HG03175 (cell line): Measurements from ENCODE around the gene CTIF.

Experiments
- ATAC-seq: cut with Tn5 transposase; IDR thresholded peaks from one replicate; pipeline ENCODE4 v1.9.1; 2021; ENCODE audit warnings: mild to moderate bottlenecking, moderate library complexity; ENCODE audit not compliant: unreplicated experiment

CTIF gene

GRCh38 chr18:48741866-48742265 lies 203.0 kb downstream of the CTIF start:
- no peak for ATAC-seq

GRCh38 chr18:48742304-48742703 lies 203.5 kb downstream of the CTIF start:
- no peak for ATAC-seq

DNA sequence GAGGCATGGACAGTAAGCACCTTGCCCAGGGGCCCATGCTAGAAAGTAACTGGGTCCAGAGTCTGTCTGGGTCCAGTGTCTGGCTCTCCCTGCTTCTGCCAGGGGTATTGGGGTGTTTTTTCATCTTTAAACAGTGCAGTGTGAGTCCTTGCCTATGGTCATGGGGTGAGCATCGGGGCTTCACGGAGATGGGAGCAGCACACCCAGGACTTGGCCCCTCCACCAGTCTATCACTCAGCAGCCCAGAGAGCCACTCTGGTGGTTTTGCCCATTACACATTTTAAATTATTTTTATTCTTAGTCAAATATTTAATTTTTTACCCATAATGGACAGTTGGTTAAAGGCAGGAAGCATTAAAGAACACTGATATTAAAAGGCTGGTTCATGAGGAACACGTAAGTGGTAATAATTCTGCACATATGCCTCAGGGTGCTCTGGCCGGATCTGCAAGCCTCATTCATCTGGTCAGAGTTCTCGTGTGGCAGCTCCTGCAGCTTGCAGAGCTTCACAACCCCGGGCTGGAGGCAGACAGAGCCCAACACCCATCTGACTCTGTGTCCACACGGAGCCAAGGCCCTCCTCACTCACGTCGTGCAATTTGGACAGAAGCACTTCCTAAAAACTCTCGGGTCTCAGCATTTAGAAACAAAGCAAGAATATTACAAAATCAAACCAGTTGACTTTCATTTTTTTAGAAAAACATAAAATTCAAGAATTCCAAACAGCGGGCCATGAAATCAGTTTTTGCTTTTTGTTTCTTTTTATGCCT lies 204.1 kb downstream of the CTIF start:
- no peak for ATAC-seq

DNA sequence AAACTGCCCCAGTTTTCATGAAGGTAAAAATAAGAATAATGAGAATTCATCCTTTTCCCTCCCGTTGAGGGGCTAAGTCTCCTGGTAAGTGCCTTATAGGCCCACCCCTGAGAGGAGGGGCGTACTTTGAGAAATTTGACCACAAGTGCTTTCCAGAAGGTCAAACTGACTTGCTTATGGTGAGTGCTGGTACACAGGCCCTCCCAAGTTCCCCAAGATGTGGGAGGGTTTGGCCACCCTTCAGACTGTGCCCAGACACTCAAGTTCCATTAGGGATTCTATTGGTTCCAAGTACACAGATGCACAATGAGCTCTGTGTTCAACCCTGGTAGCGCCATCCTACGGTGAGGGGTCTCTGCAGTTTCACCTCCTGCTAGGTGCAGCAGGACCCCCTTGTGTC lies 205.1 kb downstream of the CTIF start:
- ATAC-seq: no peak

GRCh38 chr18:48745293-48745692 lies 206.5 kb downstream of the CTIF start:
- no peak for ATAC-seq

- no peak for ATAC-seq
Measured at GRCh38 chr18:48749768-48750167, 210.9 kb downstream of the CTIF start.

GRCh38 chr18:48750485-48751175 lies 211.8 kb downstream of the CTIF start:
- no peak for ATAC-seq

- ATAC-seq: no peak
Measured at GRCh38 chr18:48751727-48752468, 213.1 kb downstream of the CTIF start.

DNA sequence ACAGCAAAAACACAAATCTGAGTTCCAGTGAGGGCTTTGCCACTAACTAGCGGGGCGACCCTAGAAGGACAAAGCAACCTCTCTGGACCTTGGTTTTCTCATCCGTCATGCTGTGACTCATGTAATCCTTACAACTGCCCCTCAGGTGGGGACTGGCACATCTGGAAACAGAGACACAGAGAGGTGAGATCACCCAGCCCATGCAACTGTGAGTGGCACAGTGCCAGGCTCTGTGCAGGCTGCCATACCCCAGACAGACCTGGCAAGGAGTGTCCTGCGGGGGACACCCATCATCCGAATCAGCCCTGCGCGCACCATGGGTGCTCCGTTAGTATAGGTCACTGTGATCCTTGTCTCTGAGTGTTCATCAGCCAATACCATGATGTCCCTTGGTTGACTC lies 213.6 kb downstream of the CTIF start:
- no peak for ATAC-seq

- ATAC-seq: no peak
Measured at GRCh38 chr18:48752928-48753327, 214.1 kb downstream of the CTIF start.

DNA sequence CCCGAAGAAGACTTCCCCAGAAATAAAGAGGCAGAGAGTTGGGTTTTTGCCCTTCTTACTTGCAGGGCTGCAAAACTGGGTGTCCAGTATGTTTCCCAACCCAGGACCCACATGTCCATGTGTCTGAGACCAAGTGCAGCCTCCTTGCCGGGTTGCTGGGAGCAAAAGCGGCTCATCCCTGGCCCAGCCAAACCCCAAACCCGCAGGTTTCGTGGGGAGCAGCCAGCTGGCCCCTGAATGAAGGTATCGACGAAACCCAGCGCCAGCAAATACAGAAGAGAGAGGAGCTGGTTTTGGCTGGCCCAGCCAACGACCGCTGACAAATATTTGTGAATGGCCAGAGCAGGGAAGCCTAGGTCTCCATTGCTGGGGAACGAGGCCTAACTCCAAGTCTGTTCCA lies 214.9 kb downstream of the CTIF start:
- ATAC-seq: no peak

DNA sequence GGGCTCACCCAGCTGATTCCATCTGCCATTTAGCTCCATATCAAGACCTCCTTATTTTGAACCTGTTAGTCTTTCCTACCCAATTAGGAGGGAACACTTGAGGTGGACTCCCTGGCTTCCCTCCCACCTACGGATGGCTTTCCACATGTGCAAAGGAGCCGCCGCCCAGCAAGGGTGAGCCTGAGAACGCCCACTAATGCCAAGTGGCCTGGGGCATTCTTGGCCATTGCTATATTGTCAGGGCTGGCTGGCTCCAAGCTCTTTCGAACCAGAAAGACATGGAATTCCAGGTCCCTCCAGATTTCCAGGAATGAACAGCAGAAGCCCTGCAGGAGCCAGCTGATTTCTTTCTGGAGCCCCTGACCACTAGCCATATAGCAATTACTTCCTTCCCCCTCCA lies 215.7 kb downstream of the CTIF start:
- no peak for ATAC-seq

GRCh38 chr18:48754993-48755473 lies 216.2 kb downstream of the CTIF start:
- ATAC-seq: no peak

DNA sequence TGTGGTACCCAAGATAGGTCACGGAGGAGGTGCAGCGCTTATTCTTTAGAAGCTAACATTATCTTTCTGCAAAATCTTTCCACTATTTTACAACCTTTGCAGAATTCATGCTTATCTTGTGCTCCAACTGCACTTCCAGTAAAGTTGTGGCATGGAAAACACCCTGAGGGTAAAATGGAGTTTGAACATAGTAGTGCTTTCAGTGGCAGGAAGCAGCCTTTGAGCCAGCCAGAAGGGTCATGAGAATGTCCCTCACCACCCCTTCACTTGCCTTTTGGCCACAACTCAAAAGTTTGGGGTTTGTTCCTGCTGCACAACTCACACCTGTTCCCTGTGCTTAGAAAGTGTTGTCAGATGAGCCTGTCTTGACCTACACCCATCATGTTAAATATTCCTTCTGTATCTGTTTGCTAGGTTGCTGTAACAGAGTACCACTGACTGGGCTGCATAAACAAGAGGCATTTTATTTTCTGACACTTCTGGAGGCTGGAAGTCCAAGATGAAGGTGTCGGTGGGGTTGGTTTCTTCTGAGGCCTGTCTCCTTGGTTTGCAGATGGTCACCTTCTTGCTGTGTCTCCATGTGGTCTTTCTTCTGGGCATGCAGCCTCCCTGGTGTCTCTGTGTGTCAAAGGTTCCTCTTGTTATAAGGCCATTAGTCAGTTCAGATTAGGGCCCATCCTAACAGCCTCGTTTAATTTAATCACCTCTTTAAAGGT lies 217.8 kb downstream of the CTIF start:
- ATAC-seq: no peak

DNA sequence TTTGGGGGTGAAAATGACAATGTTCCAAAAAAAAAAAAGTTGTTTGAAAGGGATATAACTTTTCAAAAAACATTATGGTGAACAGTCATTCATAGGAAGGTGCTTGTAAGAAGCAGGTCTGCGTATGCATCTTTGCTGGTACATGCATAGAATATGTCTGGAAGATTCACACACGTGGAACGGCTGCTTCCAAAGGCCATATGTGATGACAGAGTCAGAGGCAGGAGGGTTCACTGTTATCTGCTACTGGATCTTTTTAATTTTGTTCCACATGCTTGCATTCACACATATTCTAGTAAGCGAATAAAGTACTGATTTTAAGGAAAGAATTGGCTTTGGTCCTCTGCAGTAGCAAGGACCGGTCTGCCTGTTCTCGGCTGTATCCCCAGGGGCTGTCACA lies 218.5 kb downstream of the CTIF start:
- no peak for ATAC-seq

GRCh38 chr18:48757906-48758305 lies 219.1 kb downstream of the CTIF start:
- no peak for ATAC-seq

DNA sequence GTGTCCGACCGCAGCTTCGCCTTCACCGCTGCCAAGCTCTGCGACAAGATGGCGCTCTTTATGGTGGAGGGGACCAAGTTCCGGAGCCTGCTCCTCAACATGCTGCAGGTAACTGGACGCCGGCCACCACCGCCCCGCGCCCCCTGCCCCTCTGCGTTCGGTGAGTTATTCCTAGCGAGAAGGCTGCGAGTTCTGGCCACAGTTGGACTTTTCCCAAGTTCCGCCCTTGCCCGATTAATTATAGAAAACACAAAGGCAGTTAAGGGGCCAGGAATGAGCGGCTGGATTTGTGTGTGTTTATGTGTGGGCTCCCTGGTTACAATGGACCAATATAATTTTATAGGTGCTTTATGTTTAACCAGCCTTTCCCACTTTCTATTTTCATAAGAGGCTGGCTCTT lies 222.8 kb downstream of the CTIF start:
- no peak for ATAC-seq

- ATAC-seq: no peak
Measured at GRCh38 chr18:48762022-48762421, 223.2 kb downstream of the CTIF start.

DNA sequence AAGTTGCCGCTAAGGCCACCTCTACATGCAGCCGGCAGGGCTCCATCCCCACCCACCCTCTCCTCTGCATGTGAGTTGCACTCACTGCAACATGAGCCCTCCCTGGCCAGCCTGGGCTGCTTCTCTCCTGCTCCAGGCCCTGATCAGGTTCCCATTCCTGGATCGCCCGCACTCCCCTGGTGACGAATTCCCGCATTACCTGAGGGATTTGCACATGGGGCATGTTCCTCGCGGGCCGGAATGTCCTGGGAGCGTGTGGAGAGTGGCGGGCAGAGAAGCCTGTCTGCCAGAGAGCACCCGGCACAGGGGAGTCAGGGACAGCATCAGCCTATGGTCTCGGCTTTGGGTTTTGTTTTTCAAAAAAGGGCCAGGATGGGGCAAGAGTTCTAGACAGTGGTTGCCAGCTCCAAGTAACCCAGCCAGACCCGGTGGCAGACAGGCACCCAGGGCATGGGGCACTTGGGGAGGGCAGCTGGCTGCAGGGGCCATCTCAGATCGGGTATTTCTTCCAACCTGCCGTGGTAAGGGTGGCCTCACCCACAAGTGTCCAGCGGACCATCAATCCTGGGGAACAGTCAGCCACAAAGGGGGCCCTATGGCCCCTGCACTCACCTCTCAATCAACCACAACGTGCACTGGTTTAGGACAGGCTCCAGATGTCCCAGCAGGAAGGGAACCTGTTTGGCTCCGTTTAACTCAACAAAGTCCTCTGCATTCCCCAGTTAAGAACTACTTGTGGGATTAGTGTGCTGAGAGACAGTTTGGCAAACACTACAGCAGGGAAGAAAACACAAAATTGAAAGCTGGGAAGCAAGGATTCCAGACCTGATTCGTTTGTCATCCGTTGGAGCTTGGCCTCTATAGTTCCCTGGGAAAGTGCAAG lies 224.2 kb downstream of the CTIF start:
- no peak for ATAC-seq

DNA sequence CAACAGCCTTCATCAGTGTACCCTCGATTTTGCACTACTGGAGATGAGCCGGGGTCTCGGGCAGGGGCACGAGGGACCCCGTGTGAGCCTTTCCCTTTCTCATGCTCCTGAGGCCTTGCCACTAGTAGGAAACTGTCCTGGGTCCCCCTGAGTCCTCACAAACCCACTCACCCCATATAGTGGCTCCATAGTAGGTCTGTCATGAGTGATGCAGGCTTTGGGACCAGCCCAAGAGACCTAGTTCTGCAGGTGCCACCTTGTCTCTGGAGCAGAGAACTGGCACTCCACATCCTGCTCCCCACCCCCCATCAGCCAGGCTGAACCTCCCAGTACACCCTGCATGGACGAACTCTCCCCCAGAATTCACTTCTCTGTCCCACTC lies 224.9 kb downstream of the CTIF start:
- no peak for ATAC-seq
